T-helper 17 cell (primary cell): ENCODE results near the gene CAB39. TPM values are rescaled to one million over a fixed set of nuclear protein-coding genes. Genes with fewer than 3 reads are reported as not detected.
A peak's percentile ranks its signal among the peaks of the same experiment; 100 is the strongest.

Source experiments
- ATAC-seq: fragments of 150-1000 bp; cut with Tn5 transposase; 2 replicates; pipeline ENCODE4 v1.10.0; 2021; ENCODE audit warnings: mild to moderate bottlenecking, moderate library complexity
- DNase-seq, 3 donors: peaks; one replicate each; pipeline versions ENCODE4 v3.0.0 to v3.0.0-alpha.2; 2020 to 2021
- H3K9me3 ChIP-seq: one replicate; pipeline ENCODE4 v1.7.0; 2013; ENCODE audit warnings: low read length, mild to moderate bottlenecking; ENCODE audit not compliant: control insufficient read depth, poor library complexity, severe bottlenecking
- H3K27ac Mint-ChIP-seq: one replicate; pipeline ENCODE4 v1.8.0; 2022; ENCODE audit warnings: mild to moderate bottlenecking, moderate library complexity, mixed read lengths
- H3K27me3 Mint-ChIP-seq: one replicate; pipeline ENCODE4 v1.8.0; 2022; ENCODE audit warnings: mixed read lengths
- H3K36me3 Mint-ChIP-seq: one replicate; pipeline ENCODE4 v1.8.0; 2022; ENCODE audit warnings: low read depth, mixed read lengths
- H3K4me1 Mint-ChIP-seq: one replicate; pipeline ENCODE4 v1.8.0; 2022; ENCODE audit warnings: mild to moderate bottlenecking, mixed read lengths
- H3K4me3 Mint-ChIP-seq: one replicate; pipeline ENCODE4 v1.8.0; 2022; ENCODE audit warnings: mild to moderate bottlenecking, moderate library complexity, mixed read lengths
- total RNA-seq, 4 donors: library from RNA in 2 of 4; stranded (reverse) in 2 of 4; gene quantifications; one replicate each; pipeline ENCODE4 v1.2.3 and lab custom pipeline; 2022 to 2026

The CAB39 gene
- total RNA-seq, 2 donors from 2014 or later = 82.3 to 89.8 TPM

DNA sequence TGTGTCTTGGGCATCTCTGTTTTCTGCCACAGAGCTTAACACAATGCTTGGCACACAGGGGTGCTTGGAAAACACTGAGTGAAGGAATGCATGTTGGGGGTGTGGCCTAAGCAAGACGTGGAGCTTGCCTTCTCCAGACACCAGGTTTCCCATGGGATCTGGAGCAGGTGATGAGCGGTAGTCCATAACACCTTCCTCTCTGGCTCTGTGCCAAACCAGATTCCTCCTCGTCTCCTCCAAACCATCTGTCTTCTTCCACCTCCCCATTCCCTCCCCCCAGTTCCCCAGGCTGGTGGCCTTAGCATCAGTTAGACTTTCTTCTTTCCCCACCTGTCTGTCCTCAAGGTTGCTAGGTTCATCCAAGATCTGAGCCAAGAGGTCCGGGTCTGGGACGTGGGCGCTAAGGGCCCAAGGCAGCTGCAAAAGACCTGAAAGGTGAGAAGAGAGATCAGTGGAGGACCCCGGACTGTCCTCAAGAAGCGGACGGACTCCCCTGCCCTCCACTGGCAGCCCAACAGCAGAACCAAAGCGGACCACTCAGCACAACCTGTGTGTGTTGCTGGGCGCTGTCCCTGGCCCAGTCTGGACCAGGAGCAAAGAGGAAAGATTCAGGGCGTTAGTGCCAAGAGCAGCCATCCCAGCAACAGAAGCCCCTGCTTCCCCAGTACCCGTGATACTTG lies 150.9 kb downstream of the CAB39 start:
- H3K4me1 Mint-ChIP-seq = peaks cover 31% of the 10 kb centered on the region
- H3K27ac Mint-ChIP-seq = peak overlapping the region; percentile 91
- peaks cover 9% of the 10 kb centered on the region for H3K27me3 Mint-ChIP-seq

DNA sequence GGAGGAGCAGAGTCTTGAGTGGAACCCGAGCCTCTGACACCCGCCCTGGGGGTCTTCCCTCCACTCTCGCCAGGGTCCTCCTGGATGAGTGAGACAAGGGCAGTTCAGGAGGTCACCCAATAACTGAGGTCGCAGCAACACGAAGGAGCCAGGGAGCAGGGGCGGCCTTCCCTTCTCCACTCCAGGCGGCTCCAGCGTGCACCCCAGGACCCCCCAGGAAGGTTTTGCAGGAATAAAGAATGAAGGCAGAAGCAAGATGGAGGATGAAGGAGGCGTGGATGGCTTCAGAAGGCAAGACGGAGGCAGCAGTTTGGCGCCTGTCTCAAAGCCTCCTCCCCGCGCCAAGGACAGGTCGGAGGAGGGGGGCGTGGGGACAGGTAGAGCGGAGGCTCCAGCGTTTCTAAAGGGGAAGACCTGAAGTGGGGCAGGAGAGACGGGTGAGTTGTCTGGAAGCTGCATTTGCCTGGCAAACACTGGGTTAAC lies 151.5 kb downstream of the CAB39 start:
- DNase-seq (no peak), ATAC-seq (no peak)
- peak overlapping the region; percentile 91 for H3K27ac Mint-ChIP-seq
- peaks cover 3% of the 10 kb centered on the region for H3K36me3 Mint-ChIP-seq
- H3K9me3 ChIP-seq = no peaks in the 10 kb centered on the region
- peaks cover 9% of the 10 kb centered on the region for H3K27me3 Mint-ChIP-seq
- peak overlapping the region; percentile 96 for H3K4me3 Mint-ChIP-seq
- peaks cover 35% of the 10 kb centered on the region for H3K4me1 Mint-ChIP-seq

More for the DNA sequence above, 150.9 kb downstream of the CAB39 start:
- peak overlapping the region; percentile 96 for H3K4me3 Mint-ChIP-seq
- DNase-seq (no peak), ATAC-seq (no peak)
- no peaks in the 10 kb centered on the region for H3K9me3 ChIP-seq
- H3K36me3 Mint-ChIP-seq = peaks cover 3% of the 10 kb centered on the region

DNA sequence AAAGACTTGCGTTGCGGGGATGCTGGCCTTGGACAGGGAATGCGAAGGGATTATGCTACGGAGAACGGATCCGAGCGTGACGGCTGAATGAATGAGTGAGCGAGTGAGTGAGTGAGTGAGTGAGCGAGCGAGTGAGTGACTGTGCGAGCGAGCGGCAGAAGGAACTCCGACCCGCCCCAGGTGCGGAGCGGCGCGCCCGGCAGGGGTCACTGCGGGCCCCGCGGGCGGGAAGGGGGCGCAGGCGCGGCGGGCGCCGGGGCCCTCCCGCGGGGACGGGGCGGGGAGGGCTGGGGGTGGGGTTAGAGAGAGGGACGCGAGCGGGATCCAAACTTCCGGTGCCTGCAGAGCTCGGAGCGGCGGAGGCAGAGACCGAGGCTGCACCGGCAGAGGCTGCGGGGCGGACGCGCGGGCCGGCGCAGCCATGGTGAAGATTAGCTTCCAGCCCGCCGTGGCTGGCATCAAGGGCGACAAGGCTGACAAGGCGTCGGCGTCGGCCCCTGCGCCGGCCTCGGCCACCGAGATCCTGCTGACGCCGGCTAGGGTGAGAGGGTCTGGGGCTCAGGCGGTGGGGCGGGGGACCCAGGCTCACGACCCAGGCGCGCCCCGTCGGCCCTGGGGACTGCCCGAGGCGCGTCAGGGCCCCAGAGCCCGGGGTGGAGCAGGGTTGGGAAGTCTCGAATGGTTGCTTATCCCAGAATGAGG lies 152.1 kb downstream of the CAB39 start, which contains the start of gene ITM2C:
Gene ITM2C, plus strand, starts transcription at position 338 of the 702 bp plus-strand sequence. Its CDS starts 84 bp downstream, at position 422.
- H3K27me3 Mint-ChIP-seq = peaks cover 9% of the 10 kb centered on the region
- peak within 1 kb of the TSS; percentile 91 for H3K27ac Mint-ChIP-seq

DNA sequence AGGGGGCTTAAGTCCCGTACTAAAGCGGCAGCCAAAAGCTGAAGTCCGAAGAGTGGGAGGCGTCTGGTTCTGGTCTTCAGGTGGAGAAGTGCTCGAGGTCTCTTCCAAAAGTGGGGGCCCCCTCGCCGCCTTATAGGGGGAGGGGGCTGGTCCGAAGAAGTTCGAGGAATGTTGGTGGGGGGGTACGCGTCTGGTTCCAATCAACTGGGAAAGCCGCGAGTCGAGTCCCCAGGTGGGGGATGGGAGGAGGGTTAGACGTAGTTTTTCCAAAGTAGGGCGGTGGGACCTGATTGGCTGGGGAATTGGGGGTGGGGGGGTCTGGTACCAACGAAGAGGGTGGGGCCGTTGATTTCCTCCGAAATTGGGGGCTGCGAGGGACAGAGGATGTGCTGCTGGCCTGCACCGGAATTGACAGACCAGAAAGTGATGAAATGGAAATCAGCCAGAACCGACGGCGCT lies 152.7 kb downstream of the CAB39 start:
- Mint-ChIP-seq H3K36me3 (peaks cover 3% of the 10 kb centered on the region), H3K4me1 (peaks cover 35% of the 10 kb centered on the region), H3K27ac (peak overlapping the region; percentile 91), H3K4me3 (peak overlapping the region; percentile 96), H3K27me3 (peaks cover 9% of the 10 kb centered on the region)
- DNase-seq (no peak), ATAC-seq (no peak)
- H3K9me3 ChIP-seq = no peaks in the 10 kb centered on the region

More for the DNA sequence above, 152.1 kb downstream of the CAB39 start, which contains the start of gene ITM2C:
- DNase-seq (peak; percentile 61 to 74 (median 73)), ATAC-seq (peak; percentile 80)
- H3K9me3 ChIP-seq = no peaks in the 10 kb centered on the region
- peaks cover 35% of the 10 kb centered on the region for H3K4me1 Mint-ChIP-seq
- peaks cover 3% of the 10 kb centered on the region for H3K36me3 Mint-ChIP-seq
- peak within 1 kb of the TSS; percentile 96 for H3K4me3 Mint-ChIP-seq

DNA sequence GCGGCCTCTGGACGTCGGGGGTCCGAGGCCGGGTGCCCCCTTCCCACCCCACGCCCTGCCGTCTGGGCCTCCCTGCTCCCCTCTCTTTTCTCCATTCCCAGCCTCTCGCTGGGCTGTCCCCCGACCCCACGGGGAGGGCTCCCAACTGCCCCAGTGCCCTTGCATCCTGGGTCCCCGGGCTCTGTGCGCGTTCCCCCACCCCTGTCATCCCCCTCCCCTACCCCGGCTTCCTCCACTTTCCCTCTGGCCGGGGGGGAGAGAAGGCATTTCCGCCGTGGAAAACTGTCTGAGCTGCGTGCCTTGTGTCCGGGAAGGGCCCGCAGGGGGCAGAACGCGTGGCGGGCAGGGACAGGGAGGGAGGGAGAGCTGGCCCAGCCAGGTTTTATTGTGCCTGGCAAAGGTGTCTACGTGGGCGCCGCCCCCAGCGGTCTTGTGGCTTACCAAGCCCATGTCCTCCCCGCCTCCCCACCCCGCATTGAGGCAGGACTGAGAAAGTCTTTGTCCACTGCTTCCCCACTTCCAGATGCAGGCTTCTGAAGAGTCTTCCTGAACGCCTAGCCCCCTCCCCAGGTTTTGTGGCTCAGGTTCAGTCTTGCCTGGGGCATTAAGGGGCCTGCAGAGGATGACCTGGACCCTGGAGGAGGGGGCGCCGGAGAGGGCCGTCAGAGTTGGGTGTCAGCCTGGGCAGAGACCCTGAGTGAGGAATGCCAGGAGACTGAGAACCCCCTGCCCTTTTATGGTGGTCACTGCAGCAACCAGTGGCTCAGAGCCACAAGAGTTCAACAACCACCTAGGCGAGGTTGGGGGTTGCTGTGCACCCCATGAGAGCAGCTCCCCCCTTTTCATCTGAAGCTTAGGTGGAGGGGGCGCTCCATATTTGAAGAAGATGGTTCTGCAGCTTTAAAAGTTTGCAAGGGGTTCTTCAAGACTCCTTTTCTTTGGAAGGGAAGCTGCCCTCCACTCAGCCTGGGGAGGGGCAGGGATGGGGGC lies 153.4 kb downstream of the CAB39 start:
- Mint-ChIP-seq H3K4me3 (peak overlapping the region; percentile 96), H3K27ac (peak overlapping the region; percentile 91), H3K4me1 (peaks cover 35% of the 10 kb centered on the region), H3K36me3 (peaks cover 3% of the 10 kb centered on the region), H3K27me3 (peaks cover 7% of the 10 kb centered on the region)
- H3K9me3 ChIP-seq = no peaks in the 10 kb centered on the region
- ATAC-seq (no peak), DNase-seq (no peak)

DNA sequence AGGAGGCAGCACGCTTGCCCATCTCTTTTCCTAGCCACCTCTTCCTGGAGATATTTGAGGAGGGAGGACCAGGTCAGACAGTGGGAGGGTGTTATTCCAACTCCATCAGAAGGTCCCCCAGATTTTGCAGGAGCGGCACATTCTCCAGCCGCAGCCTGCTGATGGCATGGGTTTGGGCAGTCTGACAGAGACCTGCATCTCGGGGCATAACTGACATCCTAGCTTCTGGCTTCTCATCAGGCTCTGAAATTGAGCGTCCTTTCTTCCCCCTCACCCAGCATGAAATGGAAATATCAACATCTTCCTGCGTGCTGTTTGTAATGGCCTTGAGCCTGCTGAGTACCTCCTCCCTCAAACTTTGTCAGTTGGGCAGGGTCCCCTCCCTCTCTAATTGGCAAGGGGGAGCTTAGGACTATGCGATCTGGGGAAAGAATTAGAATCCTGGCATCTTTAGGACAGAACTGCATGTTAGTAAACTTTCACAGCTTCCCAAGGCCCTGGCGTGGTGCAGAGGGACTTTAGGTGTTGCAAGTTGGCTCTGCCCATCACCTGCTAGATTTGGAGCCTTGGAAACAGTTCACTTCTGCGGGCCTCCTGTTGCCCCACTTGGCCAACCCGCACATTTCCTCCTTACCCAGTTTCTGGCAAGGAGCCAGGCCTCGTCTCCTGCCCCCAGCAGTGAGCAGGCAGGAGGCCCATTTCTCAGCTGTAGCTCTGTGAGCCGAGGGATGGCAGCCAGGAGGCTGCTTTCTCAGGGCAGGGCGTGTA lies 154.3 kb downstream of the CAB39 start:
- H3K27me3 Mint-ChIP-seq = no peaks in the 10 kb centered on the region
- peaks cover 28% of the 10 kb centered on the region for H3K4me1 Mint-ChIP-seq
- peaks cover 3% of the 10 kb centered on the region for H3K36me3 Mint-ChIP-seq
- peak overlapping the region; percentile 14 for H3K27ac Mint-ChIP-seq
- no peaks in the 10 kb centered on the region for H3K9me3 ChIP-seq
- H3K4me3 Mint-ChIP-seq = peak overlapping the region; percentile 69
- peak; percentile 66 for ATAC-seq
- peak; percentile 56 to 61 (median 61) for DNase-seq

DNA sequence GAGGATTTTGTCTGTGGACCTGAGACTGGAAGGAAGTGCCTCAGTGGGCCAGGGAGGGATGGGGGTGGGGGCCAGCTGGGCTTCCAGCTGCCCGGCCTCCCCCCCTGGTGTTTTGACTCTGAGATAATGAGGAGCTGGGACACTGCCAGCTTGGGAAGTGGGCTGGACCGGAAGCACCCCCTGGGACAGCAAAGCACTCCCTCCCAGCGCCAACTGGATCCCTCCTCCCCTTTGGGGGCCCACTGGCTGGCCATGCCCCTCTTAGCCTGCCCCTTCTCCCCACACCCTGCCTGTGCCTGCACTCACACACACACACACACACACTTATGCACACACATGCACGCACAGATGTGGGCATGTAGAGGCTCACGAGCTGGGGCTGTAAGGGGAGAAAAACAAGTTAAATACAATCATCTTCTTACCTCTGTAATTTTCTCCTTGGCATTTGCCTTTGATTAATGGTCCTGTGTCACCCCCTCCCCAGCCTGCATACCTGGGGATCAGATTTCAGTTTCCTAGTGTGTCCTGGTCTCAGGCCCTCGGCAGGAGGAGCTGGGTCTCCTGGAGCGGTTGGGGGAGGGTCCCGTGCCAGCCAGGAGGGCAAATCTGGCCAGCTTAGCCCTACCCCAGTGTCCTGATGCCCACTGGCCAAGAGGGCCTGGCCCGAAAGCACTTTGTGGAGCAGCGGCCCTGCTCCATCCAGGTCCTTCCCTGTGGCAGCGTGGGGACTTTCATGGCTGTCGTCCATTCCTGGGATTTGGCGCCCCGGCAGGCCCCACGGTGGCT lies 155.7 kb downstream of the CAB39 start:
- no peak for DNase-seq
- H3K4me1 Mint-ChIP-seq = peaks cover 29% of the 10 kb centered on the region
- H3K9me3 ChIP-seq = no peaks in the 10 kb centered on the region
- H3K4me3 Mint-ChIP-seq = no peak overlapping the region
- ATAC-seq = no peak
- no peak overlapping the region for H3K27ac Mint-ChIP-seq
- H3K27me3 Mint-ChIP-seq = no peaks in the 10 kb centered on the region
- peaks cover 3% of the 10 kb centered on the region for H3K36me3 Mint-ChIP-seq

DNA sequence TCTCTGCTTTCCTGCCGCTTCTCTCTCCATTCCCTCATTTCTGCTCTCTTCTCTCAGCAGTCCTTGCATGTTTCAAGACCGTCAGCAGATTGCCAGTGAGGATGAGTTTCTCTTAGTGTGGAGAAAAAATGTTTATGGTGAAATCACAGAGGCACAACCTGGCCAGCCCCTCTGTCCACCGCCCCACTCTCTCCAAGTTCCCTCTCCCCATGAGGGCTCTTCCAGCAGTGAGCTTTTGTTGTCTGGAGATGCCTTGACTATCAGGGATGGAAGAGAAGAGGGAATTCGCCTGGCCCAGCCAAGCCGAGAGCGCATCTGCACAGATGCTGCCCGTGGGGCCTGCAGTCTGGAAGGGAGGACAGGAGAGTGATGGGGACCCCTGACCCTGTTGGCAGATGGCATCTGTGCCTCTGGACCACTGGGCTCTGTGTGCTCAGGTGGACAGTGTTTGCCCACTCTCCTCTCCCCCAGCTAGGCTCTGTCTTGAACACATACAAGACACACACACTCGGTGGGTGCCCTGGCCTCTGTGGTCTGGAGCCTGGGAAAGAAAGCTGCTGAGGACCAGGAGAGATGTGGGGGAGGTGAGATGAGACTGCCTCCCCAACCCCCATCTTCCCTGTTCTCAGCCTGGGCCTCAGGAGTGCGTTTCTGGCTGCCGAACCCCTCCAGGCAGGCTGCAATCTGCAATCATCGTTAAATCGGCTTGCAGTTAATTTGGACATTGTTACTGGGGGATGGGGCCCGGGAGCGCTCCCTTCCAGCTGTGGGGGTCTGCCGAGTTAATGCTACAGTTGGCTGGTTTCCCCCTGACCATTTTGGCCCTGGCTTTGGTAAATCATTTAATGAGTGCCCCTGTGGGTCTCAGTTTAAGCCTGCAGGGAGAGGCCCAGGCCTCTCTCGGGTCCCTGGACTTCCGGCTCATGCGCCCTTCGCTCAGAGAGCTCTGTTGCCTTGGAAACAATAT lies 156.6 kb downstream of the CAB39 start:
- H3K27ac Mint-ChIP-seq = peak overlapping the region; percentile 19
- no peaks in the 10 kb centered on the region for H3K27me3 Mint-ChIP-seq
- DNase-seq (no peak), ATAC-seq (no peak)
- H3K9me3 ChIP-seq = no peaks in the 10 kb centered on the region
- no peak overlapping the region for H3K4me3 Mint-ChIP-seq
- H3K4me1 Mint-ChIP-seq = peaks cover 30% of the 10 kb centered on the region
- peaks cover 3% of the 10 kb centered on the region for H3K36me3 Mint-ChIP-seq

DNA sequence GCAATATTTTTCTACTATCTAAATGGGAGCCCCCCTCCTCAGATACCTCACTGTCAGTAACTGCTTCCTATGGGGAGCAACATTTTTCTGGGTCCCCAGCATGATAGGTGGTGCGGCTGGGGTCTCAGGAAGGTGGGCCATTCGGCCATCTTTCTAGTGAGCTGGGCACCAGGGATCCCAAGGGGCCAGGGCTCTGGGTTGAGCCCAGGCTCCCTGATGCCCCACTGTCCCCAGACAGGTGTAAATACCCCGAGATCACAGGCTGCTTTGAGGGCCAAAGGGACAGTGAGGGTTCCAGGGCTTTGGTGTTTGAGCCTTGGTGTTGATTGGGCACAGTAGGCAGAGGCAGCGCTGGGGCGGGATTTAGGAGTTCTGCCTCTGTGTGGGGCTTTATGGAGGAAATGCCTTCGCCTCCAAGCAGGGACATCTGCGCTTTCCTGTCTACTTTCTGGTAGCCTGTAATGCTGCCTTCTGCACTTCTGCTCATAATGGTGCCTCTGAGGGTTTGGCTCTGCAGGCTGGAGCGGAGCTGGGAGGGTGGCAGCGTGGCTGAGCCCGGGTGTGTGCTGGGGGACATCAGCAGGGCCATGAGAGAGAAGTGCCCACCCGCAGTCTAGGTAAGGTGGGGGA lies 157.4 kb downstream of the CAB39 start:
- H3K4me3 Mint-ChIP-seq = no peak overlapping the region
- H3K9me3 ChIP-seq = no peaks in the 10 kb centered on the region
- H3K36me3 Mint-ChIP-seq = no peaks in the 10 kb centered on the region
- H3K27ac Mint-ChIP-seq = peak overlapping the region; percentile 4
- ATAC-seq = no peak
- no peaks in the 10 kb centered on the region for H3K27me3 Mint-ChIP-seq
- DNase-seq = no peak
- peaks cover 25% of the 10 kb centered on the region for H3K4me1 Mint-ChIP-seq
